ENCODE measurements around the gene HDAC7. TPM values are rescaled to one million over a fixed set of nuclear protein-coding genes. Genes with fewer than 3 reads are reported as not detected.

HDAC7 gene
- total RNA-seq, 2 donors from 2014 or later: 146 to 154 TPM

- no peak for DNase-seq
- Histone ChIP-seq H3K9me3 (ENCODE audit: control insufficient read depth, low read length) (no peaks in the 10 kb centered on the region), H3K36me3 (ENCODE audit: control insufficient read depth, insufficient read depth, low read length) (peaks cover 57% of the 10 kb centered on the region), H3K27me3 (ENCODE audit: control insufficient read depth, insufficient read depth, low read length, poor library complexity, severe bottlenecking) (no peaks in the 10 kb centered on the region), H3K4me1 (ENCODE audit: control insufficient read depth, insufficient read depth, low read length) (no peaks in the 10 kb centered on the region), H3K9ac (ENCODE audit: extremely low read depth, low read length, poor library complexity, severe bottlenecking) (no peak overlapping the region), H3K27ac (ENCODE audit: low read depth, low read length) (no peak overlapping the region), H3K4me3 (ENCODE audit: low read length) (no peak overlapping the region)
- no peak for TF ChIP-seq CTCF (conservative IDR thresholded peaks at IDR 0.05)
- Mint-ChIP-seq H3K4me3 (no peak overlapping the region), H3K36me3 (ENCODE audit: low read depth) (peaks cover 51% of the 10 kb centered on the region), H3K4me1 (peaks cover 6% of the 10 kb centered on the region), H3K9me3 (no peaks in the 10 kb centered on the region), H3K27ac (no peak overlapping the region), H3K27me3 (ENCODE audit: insufficient read depth) (no peaks in the 10 kb centered on the region)
- WGBS, 2 experiments (ENCODE audit: insufficient coverage in 1 of 2, insufficient read length in 1 of 2): 94 to 100% methylated on average over 4 to 17 of the region's 17 CpGs
Observed at GRCh38 chr12:47783024-47783755, 36.5 kb downstream of the HDAC7 start.

GRCh38 chr12:47782372-47782770 is 37.3 kb downstream of the HDAC7 start:
- no peaks in the 10 kb centered on the region for H3K9me3 Mint-ChIP-seq
- no peaks in the 10 kb centered on the region for H3K4me1 ChIP-seq (ENCODE audit: control insufficient read depth, insufficient read depth, low read length)
- no peak overlapping the region for H3K4me3 Mint-ChIP-seq
- H3K4me3 ChIP-seq (ENCODE audit: low read length): no peak overlapping the region
- WGBS, 2 experiments (ENCODE audit: insufficient coverage in 1 of 2, insufficient read length in 1 of 2): 92 to 95% methylated on average over 8 of the region's 8 CpGs
- no peaks in the 10 kb centered on the region for H3K27me3 ChIP-seq (ENCODE audit: control insufficient read depth, insufficient read depth, low read length, poor library complexity, severe bottlenecking)
- no peaks in the 10 kb centered on the region for H3K9me3 ChIP-seq (ENCODE audit: control insufficient read depth, low read length)
- no peak for TF ChIP-seq CTCF (conservative IDR thresholded peaks at IDR 0.05)
- H3K27me3 Mint-ChIP-seq (ENCODE audit: insufficient read depth): no peaks in the 10 kb centered on the region
- peaks cover 11% of the 10 kb centered on the region for H3K4me1 Mint-ChIP-seq
- H3K27ac ChIP-seq (ENCODE audit: low read depth, low read length): no peak overlapping the region
- H3K36me3 Mint-ChIP-seq (ENCODE audit: low read depth): peaks cover 43% of the 10 kb centered on the region
- no peak overlapping the region for H3K27ac Mint-ChIP-seq
- peaks cover 49% of the 10 kb centered on the region for H3K36me3 ChIP-seq (ENCODE audit: control insufficient read depth, insufficient read depth, low read length)
- DNase-seq: no peak
- no peak overlapping the region for H3K9ac ChIP-seq (ENCODE audit: extremely low read depth, low read length, poor library complexity, severe bottlenecking)

- H3K27ac ChIP-seq (ENCODE audit: low read depth, low read length): peak overlapping the region; percentile 2
- H3K27me3 ChIP-seq (ENCODE audit: control insufficient read depth, insufficient read depth, low read length, poor library complexity, severe bottlenecking): no peaks in the 10 kb centered on the region
- no peak for TF ChIP-seq CTCF (conservative IDR thresholded peaks at IDR 0.05)
- Mint-ChIP-seq H3K9me3 (no peaks in the 10 kb centered on the region), H3K27ac (peak overlapping the region; percentile 67), H3K27me3 (ENCODE audit: insufficient read depth) (no peaks in the 10 kb centered on the region), H3K36me3 (ENCODE audit: low read depth) (peaks cover 37% of the 10 kb centered on the region), H3K4me1 (peaks cover 11% of the 10 kb centered on the region), H3K4me3 (no peak overlapping the region)
- no peak overlapping the region for H3K4me3 ChIP-seq (ENCODE audit: low read length)
- H3K36me3 ChIP-seq (ENCODE audit: control insufficient read depth, insufficient read depth, low read length): peaks cover 42% of the 10 kb centered on the region
- DNase-seq: no peak
- H3K9me3 ChIP-seq (ENCODE audit: control insufficient read depth, low read length): no peaks in the 10 kb centered on the region
- no peak overlapping the region for H3K9ac ChIP-seq (ENCODE audit: extremely low read depth, low read length, poor library complexity, severe bottlenecking)
- H3K4me1 ChIP-seq (ENCODE audit: control insufficient read depth, insufficient read depth, low read length): no peaks in the 10 kb centered on the region
- WGBS, 2 experiments (ENCODE audit: insufficient coverage in 1 of 2, insufficient read length in 1 of 2): 96% methylated on average over 6 to 13 of the region's 13 CpGs
Observed at GRCh38 chr12:47781479-47782371, 38.0 kb downstream of the HDAC7 start.

Data from endodermal cell (in vitro differentiated cells).